Kasumi-1 (cell line): ENCODE measurements around the gene FOXP1.
A peak's percentile ranks its signal among the peaks of the same experiment; 100 is the strongest.

ENCODE experiments used
- DNase-seq, 2 experiments: peaks; one replicate each; lab custom pipeline; 2025; lab: John Stamatoyannopoulos, UW

FOXP1 gene

GRCh38 chr3:71057526-71057894 is 526.0 kb downstream of the FOXP1 start:
- DNase-seq = no peak

DNA sequence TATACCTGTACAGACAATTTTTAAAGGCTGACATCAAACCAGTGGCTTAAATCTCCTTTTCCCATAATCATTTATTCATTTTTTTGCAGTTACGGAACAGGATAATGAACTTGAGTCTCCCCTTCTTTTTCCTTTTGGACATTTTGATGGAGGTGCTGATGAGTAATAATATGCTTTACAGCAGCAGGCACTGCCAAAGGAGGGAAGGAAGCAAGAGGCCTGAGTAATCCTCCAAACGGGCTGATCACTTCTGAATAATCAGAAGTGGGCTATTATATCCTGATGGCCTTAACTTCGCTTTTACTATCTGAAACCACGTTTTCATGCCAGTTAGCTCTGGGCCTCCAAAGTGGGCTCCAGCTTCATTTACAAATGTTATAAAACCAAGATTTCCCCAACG is 527.2 kb downstream of the FOXP1 start:
- DNase-seq = no peak

DNA sequence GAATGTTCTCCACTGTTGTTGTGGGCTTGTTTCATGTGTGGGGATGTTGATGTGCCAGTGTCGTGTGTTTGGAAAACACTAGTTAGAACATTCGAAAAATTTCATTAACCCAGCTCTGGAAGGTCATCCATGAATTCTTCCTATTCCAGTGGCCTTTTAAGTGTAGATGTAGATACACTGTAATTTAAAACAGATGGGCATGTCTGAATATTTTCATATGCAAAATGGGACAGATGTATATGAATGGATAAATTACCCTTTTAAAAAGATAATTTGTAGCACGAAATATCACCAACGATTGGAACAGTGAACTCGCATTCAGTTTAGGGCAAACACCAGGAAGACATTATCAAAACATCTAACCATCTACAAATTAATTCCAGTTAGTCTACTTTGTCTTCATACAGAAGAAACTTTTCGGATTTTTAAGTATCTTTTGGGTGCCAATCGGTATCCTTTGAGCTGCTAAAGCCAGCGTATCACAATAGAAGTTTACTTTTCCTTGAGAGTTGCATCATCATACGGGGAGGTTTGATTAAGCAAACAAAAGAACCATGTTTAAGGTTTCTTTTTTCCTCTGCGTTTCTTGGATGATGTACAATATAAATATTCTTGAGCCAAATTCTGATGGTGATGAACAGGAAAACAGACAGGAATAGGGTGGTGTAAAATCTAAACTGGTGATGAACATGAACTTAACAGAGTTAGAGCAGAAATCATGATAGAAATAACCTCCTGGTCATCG is 528.1 kb downstream of the FOXP1 start:
- DNase-seq = no peak

DNA sequence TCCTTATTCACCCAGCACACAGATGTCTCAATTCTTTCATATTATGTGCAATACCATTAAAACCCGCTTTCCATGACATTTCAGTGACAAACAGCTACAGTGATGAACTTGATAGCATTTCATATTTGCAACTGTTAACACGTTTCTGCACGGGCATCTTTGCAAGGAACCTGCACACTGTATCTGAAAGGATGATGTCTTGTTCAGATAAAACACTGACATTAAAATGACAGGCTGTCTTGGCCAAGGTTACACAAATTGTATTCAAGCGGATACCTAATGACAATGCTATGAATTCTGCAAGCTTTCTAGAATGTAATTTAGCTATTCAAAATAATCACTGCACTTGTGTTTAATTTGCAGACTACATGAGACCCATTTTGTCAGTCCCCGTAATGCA is 529.2 kb downstream of the FOXP1 start:
- DNase-seq = no peak

DNA sequence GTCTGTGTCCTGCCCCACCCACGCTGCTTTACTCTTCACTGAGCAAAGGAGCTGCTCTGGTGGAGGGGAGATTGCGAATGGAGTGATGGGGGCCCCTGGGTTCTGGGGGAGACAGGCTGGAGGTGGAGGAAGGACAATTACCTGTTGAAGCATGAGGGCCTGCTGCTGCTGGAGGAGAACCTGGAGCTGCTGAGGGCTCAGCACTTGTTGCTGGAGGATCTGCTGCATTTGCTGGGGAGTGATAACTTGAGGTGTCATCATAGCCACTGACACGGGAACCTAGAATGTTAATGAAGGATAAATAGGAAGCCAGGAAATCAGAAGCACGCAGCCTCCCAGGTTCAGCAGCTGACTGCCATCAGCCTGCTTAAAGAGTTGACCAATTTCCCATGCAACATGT is 530.0 kb downstream of the FOXP1 start:
- DNase-seq = no peak

DNA sequence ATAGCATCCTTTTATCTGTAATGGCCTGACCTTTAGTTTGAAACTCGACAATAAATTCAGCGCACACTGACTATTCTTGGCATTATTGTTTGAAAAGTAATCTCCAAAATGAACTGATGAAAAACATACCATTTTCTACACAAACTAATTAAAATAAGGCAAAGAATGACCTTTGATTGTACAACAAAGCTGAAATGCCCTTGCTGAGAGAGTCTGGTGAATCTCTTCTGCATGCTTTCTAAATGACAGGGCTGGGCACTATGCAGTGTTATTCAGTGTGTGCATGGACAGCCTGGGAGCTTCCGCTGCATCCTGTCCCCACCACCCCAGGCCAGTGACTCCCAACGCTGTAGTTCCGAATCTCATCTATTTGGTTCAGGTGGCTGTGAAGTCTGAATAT is 530.8 kb downstream of the FOXP1 start:
- DNase-seq = no peak

- DNase-seq = no peak
Observed at GRCh38 chr3:71051893-71052687, 531.4 kb downstream of the FOXP1 start.

- DNase-seq = no peak
Observed at GRCh38 chr3:71051259-71051595, 532.3 kb downstream of the FOXP1 start.

DNA sequence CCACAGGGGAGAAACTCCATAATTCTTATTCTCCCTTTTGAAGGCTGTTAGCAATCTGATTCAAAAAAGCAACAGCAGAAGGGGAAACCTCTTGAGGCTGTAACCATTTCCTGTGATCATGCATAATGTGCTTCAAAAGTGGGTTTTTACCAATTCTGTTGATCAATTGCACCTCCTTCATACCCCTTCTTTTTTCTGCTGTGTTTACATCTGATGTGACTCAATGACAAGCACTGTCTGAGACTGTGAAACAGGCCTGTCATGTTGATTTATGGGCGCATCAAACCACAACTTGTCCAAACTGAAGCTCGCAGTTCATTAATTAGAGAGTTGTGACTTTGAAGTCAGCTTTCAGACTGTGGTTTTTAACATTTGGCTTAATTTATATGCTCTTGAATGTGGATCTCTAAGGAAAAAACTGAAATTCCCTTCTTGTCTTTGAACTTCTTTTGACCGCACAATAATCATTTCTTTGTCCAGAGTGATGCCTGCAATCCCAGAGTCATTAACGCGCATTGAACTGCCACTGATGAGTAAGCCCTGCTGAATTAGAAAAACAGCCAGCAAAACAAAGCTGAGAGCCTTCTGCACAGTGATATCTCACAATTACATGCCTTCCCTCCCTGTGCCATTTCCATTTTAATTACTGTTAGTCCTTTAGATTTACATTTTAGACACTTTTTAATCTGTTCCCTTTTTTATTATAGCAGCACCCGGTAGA is 532.8 kb downstream of the FOXP1 start:
- DNase-seq = no peak

GRCh38 chr3:71050166-71050537 is 533.4 kb downstream of the FOXP1 start:
- no peak for DNase-seq

- DNase-seq = no peak
Observed at GRCh38 chr3:71048948-71049347, 534.6 kb downstream of the FOXP1 start.

GRCh38 chr3:71047616-71048531 is 535.7 kb downstream of the FOXP1 start:
- DNase-seq = no peak

- DNase-seq = no peak
Observed at GRCh38 chr3:71046791-71047190, 536.7 kb downstream of the FOXP1 start.

- no peak for DNase-seq
Observed at GRCh38 chr3:71045917-71046282, 537.6 kb downstream of the FOXP1 start.

GRCh38 chr3:71045212-71045916 is 538.2 kb downstream of the FOXP1 start:
- DNase-seq = no peak

- no peak for DNase-seq
Observed at GRCh38 chr3:71042759-71043158, 540.8 kb downstream of the FOXP1 start.

DNA sequence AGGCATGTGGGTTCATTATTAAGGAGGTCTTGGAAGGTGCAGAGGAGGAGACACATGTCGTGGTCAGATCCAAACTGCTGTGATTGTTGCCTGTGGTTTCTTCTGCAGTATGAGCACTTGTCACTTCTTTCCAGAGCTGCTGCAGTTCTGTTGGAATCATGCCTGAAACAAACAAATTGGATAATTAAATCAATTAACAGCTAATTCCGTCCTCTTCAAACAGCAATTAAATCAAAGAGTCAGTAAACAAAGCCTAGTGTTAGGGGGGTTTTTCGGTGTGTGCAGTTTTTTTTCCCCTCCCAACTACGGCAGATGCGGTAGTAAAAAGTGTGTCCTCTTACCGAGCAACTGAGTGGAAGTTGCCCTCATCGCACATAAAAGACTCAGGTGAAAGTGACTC is 542.2 kb downstream of the FOXP1 start:
- no peak for DNase-seq

- no peak for DNase-seq
Observed at GRCh38 chr3:71039332-71039731, 544.2 kb downstream of the FOXP1 start.

DNA sequence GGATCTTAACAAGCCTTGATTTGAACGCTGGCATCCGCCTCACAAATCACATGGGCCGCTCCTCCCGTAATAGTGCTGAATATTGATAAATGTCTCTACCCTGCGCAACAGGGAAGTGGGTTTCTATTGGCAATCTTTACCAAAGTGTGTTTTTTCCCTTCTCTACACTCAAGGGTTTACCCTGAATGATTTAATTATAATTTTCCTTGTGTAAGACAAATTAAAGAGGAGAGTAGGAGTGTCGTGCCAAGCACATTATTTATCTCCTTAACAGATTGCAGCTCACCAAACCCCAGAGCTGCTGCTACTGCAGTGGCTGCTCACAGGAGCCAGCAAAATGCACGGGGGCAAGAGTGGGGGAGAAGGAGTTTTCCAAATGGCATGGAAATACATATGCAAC is 545.8 kb downstream of the FOXP1 start:
- no peak for DNase-seq

GRCh38 chr3:71035886-71036285 is 547.6 kb downstream of the FOXP1 start:
- no peak for DNase-seq

GRCh38 chr3:71035314-71035713 is 548.2 kb downstream of the FOXP1 start:
- peak; percentile 74 to 85 for DNase-seq
